HG02588 (cell line): ENCODE results near the gene PDCD4.

Source experiments
- ATAC-seq: cut with Tn5 transposase; IDR thresholded peaks from one replicate; pipeline ENCODE4 v1.9.1; 2021; ENCODE audit warnings: mild to moderate bottlenecking, moderate library complexity; ENCODE audit not compliant: unreplicated experiment

The PDCD4 gene

GRCh38 chr10:110918269-110918642, 46.5 kb downstream of the PDCD4 start:
- ATAC-seq: no peak

- ATAC-seq: peak; percentile 79
Measured at GRCh38 chr10:110918643-110919348, 47.1 kb downstream of the PDCD4 start, which contains the start of gene BBIP1. Gene BBIP1 (minus strand): TSS chr10:110919180. CDS start chr10:110918157, 1,023 bp downstream.

GRCh38 chr10:110919349-110919931, 47.7 kb downstream of the PDCD4 start, which contains the start of gene SHOC2:
Gene SHOC2 (plus strand): TSS chr10:110919604. CDS start chr10:110964359, 44,755 bp downstream.
- peak; percentile 11 for ATAC-seq

GRCh38 chr10:110919971-110920881, 48.5 kb downstream of the PDCD4 start:
- peak; percentile 22 for ATAC-seq

- ATAC-seq: no peak
Measured at GRCh38 chr10:110923856-110924493, 52.2 kb downstream of the PDCD4 start.

GRCh38 chr10:110927461-110927860, 55.7 kb downstream of the PDCD4 start:
- ATAC-seq: no peak

GRCh38 chr10:110931769-110932381, 60.1 kb downstream of the PDCD4 start:
- no peak for ATAC-seq

- ATAC-seq: no peak
Measured at GRCh38 chr10:110932505-110933180, 60.9 kb downstream of the PDCD4 start.

- ATAC-seq: no peak
Measured at GRCh38 chr10:110936757-110937156, 65.0 kb downstream of the PDCD4 start.

GRCh38 chr10:110939419-110939818, 67.7 kb downstream of the PDCD4 start:
- no peak for ATAC-seq

- no peak for ATAC-seq
Measured at GRCh38 chr10:110944792-110945396, 73.2 kb downstream of the PDCD4 start.

- ATAC-seq: no peak
Measured at GRCh38 chr10:110946496-110946895, 74.8 kb downstream of the PDCD4 start.

- ATAC-seq: no peak
Measured at GRCh38 chr10:110947061-110947595, 75.4 kb downstream of the PDCD4 start.
